ENCODE results near the gene SLC19A1. TPM values are rescaled to one million over a fixed set of nuclear protein-coding genes. Genes with fewer than 3 reads are reported as not detected.

SLC19A1 gene
- polyA plus RNA-seq, 1 of the 3 experiments (the other 2 are of a cell fraction): 15.0 TPM

DNA sequence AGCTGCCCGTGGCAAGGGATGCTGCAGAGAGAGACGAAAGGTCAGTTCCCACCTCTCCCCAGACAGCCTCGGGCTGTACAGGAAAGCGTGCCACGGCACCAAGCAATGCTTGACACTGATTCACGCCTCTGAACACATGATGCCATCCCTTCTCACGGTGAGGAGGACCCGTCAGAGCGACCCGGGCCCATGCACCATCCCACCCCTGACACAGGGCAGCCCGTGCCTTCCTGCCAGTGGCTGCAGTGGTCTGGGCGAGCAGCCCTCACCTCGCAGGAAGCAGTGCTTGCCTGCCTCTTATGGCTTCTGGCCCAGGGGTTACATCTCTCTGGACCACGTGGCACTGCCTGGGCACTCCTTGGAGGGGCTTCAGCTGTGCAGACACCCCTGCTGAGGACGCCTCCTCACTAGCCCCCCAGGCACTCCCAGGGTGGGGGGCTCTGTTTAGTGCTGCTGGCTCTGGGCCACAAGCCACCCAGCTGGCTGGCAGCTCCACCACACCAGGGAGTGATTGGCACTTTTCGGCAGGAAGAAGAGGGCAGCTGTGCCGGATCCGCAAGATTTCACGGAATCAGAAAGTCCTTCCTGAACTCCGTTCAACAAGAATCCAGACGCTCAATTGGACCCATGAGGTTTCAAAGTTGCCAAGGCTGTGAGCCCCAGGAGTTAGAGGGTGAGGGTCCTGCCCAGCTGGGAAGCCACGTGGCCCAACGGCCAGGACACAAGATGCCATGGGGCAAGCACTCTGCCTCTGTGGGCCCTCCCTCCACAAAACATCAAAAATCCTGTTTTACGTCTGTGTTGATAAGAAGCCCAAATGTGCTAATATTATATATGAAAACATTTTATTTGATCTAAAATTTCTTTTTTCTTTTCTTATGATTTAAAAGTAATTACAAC lies 34.8 kb upstream of the SLC19A1 start:
- Histone ChIP-seq H3F3A (replicated peaks; ENCODE audit: insufficient read depth) (no peaks in the 10 kb centered on the region), H4K20me1 (ENCODE audit: insufficient read depth) (no peaks in the 10 kb centered on the region), H3K4me2 (no peak overlapping the region), H3K27ac (ENCODE audit: low read depth in 2 of 2, low read length in 1 of 2) (no peak overlapping the region; a peak in 1 of 4 replicates), H3K4me3 (ENCODE audit: low read depth in 2 of 2, low read length in 1 of 2) (no peak overlapping the region), H3K9me2 (no peaks in the 10 kb centered on the region), H3K79me2 (ENCODE audit: insufficient read depth) (no peaks in the 10 kb centered on the region), H3K4me1 (ENCODE audit: control insufficient read depth in 1 of 2, insufficient read depth in 2 of 2, low read depth in 1 of 2, low read length in 1 of 2) (peaks cover 0 to 62% of the 10 kb centered on the region in 2 experiments; a peak in 1 of 4 replicates), H2AFZ (ENCODE audit: low read depth) (no peak overlapping the region), H3K9ac (no peak overlapping the region), H3K27me3 (ENCODE audit: insufficient read depth) (no peaks in the 10 kb centered on the region), H3K36me3 (replicated peaks in 1 of 2; ENCODE audit: control insufficient read depth in 1 of 2, insufficient read depth in 2 of 2, low read length in 1 of 2) (no peaks in the 10 kb centered on the region), H3K9me3 (no peaks in the 10 kb centered on the region)
- TF ChIP-seq GABPA (IDR thresholded peaks at IDR 0.05; ENCODE audit: low read depth) (no peak), MXI1 (IDR thresholded peaks at IDR 0.05; ENCODE audit: low read depth, low read length) (no peak), FOXJ3 (CRISPR knock-in tag; IDR thresholded peaks at IDR 0.05) (no peak), POLR2AphosphoS5 (IDR thresholded peaks at IDR 0.05; ENCODE audit: low read depth, low read length) (no peak), JUND (IDR thresholded peaks at IDR 0.05) (no peak), CHD2 (IDR thresholded peaks at IDR 0.05; ENCODE audit: low read length, partially characterized antibody) (no peak), SIN3A (IDR thresholded peaks at IDR 0.05; ENCODE audit: borderline replicate concordance, low read depth, low read length) (no peak)
- TF ChIP-seq, protein P1, sequence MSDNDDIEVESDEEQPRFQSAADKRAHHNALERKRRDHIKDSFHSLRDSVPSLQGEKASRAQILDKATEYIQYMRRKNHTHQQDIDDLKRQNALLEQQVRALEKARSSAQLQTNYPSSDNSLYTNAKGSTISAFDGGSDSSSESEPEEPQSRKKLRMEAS (IDR thresholded peaks at IDR 0.05; ENCODE audit: low read depth): no peak
- TF ChIP-seq, protein P2, sequence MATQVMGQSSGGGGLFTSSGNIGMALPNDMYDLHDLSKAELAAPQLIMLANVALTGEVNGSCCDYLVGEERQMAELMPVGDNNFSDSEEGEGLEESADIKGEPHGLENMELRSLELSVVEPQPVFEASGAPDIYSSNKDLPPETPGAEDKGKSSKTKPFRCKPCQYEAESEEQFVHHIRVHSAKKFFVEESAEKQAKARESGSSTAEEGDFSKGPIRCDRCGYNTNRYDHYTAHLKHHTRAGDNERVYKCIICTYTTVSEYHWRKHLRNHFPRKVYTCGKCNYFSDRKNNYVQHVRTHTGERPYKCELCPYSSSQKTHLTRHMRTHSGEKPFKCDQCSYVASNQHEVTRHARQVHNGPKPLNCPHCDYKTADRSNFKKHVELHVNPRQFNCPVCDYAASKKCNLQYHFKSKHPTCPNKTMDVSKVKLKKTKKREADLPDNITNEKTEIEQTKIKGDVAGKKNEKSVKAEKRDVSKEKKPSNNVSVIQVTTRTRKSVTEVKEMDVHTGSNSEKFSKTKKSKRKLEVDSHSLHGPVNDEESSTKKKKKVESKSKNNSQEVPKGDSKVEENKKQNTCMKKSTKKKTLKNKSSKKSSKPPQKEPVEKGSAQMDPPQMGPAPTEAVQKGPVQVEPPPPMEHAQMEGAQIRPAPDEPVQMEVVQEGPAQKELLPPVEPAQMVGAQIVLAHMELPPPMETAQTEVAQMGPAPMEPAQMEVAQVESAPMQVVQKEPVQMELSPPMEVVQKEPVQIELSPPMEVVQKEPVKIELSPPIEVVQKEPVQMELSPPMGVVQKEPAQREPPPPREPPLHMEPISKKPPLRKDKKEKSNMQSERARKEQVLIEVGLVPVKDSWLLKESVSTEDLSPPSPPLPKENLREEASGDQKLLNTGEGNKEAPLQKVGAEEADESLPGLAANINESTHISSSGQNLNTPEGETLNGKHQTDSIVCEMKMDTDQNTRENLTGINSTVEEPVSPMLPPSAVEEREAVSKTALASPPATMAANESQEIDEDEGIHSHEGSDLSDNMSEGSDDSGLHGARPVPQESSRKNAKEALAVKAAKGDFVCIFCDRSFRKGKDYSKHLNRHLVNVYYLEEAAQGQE (IDR thresholded peaks at IDR 0.05; ENCODE audit: low read depth, low read length): no peak
- 76% methylated on average over 14 of the region's 24 CpGs for WGBS (ENCODE audit: low lambda C conversion rate)
- ChIA-PET CTCF (interaction anchor here (1.1 to 4.8 kb wide), 3 partner anchors 15 to 21 kb away, joined by 3 to 44 read pairs (median 27); no protein-coding TSS in a partner anchor), POLR2A (no interaction called here)
- DNase-seq: peak; percentile 30

DNA sequence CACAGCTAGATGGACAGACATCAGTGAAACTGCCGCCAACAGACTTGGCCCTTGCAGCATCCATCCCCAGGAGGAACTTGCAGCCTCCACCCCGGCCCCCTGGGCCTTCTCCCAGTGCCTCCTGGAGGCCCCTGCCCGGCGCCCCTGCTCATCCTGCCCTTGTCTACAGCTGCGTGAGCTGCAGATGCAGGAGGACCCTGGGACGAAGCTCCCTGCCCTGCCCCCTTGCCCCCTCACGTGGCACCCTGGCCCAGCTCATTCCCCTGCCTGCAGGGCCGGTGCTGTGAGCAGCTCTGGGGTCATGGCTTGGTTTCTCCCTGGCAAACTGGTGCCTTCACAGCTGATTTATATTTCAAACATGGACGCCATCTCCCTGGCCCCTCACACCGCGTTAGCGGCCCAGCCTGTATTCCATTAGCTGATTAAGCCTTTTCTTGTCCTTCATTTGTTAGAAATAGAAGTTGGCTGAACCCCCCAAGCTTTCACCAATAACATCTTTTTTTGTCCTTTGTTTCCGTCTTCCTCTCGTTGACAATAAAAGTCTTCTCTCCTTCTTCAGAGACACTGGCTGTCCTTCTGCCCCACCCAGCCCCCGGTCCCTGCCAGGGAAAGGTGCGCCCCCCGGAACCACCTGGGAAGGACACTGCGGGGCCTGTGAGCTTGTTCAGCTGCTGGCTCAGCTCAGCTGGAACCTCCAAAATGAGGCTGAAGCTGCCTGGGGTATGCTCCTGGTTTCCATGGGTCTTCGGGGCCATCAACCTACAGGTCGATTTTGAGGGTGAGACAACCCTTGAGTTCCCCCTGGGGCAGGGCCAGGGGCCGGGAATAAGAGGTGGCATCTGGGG lies 34.0 kb upstream of the SLC19A1 start:
- no peaks in the 10 kb centered on the region for H3K79me2 ChIP-seq (ENCODE audit: insufficient read depth)
- H3K4me3 ChIP-seq (ENCODE audit: low read depth in 2 of 2, low read length in 1 of 2): no peak overlapping the region
- no peaks in the 10 kb centered on the region for H3K36me3 ChIP-seq (replicated peaks in 1 of 2; ENCODE audit: control insufficient read depth in 1 of 2, insufficient read depth in 2 of 2, low read length in 1 of 2)
- peak; percentile 30 for DNase-seq
- H3K9ac ChIP-seq: no peak overlapping the region
- no peaks in the 10 kb centered on the region for H3K9me2 ChIP-seq
- ChIA-PET CTCF (interaction anchor here (4.5 to 4.8 kb wide), 2 partner anchors 20 kb away, joined by 27 to 44 read pairs; no protein-coding TSS in a partner anchor), POLR2A (no interaction called here)
- H3K27me3 ChIP-seq (ENCODE audit: insufficient read depth): no peaks in the 10 kb centered on the region
- H4K20me1 ChIP-seq (ENCODE audit: insufficient read depth): no peaks in the 10 kb centered on the region
- WGBS (ENCODE audit: low lambda C conversion rate): 72% methylated on average over 12 of the region's 21 CpGs
- no peak overlapping the region for H3K27ac ChIP-seq (ENCODE audit: low read depth in 2 of 2, low read length in 1 of 2)
- no peaks in the 10 kb centered on the region for H3F3A ChIP-seq (replicated peaks; ENCODE audit: insufficient read depth)
- no peak overlapping the region for H3K4me2 ChIP-seq
- H2AFZ ChIP-seq (ENCODE audit: low read depth): no peak overlapping the region
- peaks cover 0 to 69% of the 10 kb centered on the region in 2 experiments; a peak in 1 of 4 replicates for H3K4me1 ChIP-seq (ENCODE audit: control insufficient read depth in 1 of 2, insufficient read depth in 2 of 2, low read depth in 1 of 2, low read length in 1 of 2)
- no peaks in the 10 kb centered on the region for H3K9me3 ChIP-seq
- no peak for TF ChIP-seq RXRA (IDR thresholded peaks at IDR 0.05; ENCODE audit: borderline replicate concordance, low read depth)
- TF ChIP-seq FOXM1 (IDR thresholded peaks at IDR 0.05; ENCODE audit: low read depth): no peak
- no peak for TF ChIP-seq EP300 (IDR thresholded peaks at IDR 0.05; ENCODE audit: borderline replicate concordance in 1 of 2, low read depth in 1 of 2, low read length in 1 of 2)
- no peak for TF ChIP-seq EZH2phosphoT487 (IDR thresholded peaks at IDR 0.05; ENCODE audit: borderline replicate concordance, low read depth)
- TF ChIP-seq GABPA (IDR thresholded peaks at IDR 0.05; ENCODE audit: low read depth): no peak
- TF ChIP-seq SMC3 (IDR thresholded peaks at IDR 0.05; ENCODE audit: low read depth, low read length): no peak
- no peak for TF ChIP-seq RCOR1 (IDR thresholded peaks at IDR 0.05; ENCODE audit: low read length)
- TF ChIP-seq, protein P2 (IDR thresholded peaks at IDR 0.05; ENCODE audit: low read depth, low read length): no peak
- no peak for TF ChIP-seq FOSL2 (IDR thresholded peaks at IDR 0.05; ENCODE audit: borderline replicate concordance, low read depth)
- no peak for TF ChIP-seq MEF2A (IDR thresholded peaks at IDR 0.05; ENCODE audit: borderline replicate concordance, low read depth)

Data from SK-N-SH (cell line).